Measurements from ENCODE around the gene PPM1A.

PPM1A gene

DNA sequence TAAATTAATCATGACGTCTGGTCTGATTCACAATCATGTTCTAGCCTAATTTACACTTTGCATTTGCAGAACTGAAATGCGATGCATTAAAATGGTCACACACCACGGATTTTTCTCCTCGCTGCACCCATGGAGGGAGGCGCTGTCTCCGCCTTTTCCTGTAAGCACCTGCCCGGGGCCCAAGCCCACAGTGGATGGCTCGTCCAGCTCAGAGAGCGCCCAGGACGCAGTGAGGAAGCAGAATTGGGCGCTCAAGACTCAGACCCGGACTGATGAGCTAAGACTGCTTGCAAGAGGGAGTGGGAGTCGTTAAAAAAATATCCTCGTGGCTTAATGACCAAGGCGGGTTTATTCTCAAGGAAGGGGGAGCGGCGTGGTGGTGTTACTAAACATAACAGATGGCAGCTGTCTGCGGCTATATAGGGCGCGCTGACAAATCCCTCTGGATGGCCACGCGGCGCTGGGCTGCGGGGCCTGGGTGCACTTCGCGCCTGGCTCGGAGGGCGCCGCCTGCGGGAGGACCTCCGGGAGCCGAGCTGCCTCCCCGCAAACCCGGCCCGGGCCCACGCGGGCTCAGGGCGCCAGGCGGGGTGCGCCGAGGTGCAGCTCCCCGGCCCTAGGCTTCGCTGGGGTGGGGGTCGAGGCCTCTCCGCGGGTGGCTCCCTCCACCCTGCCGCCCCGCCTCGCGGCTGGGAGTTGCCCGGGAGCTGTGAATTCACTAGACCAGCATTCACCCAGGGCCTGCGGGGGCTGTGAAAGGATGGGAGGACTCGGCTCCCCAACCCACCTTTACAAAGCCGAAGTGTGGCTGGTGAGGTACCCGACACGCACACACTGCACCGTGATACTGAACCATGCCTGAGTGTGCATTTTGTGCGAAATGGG, 78.7 kb downstream of the PPM1A start:
- Mint-ChIP-seq H3K4me3 (peak overlapping the region; percentile 79 to 82 (median 82)), H3K36me3 (ENCODE audit: low read depth) (no peaks in the 10 kb centered on the region), H3K27ac (no peak overlapping the region), H3K9me3 (no peaks in the 10 kb centered on the region), H3K27me3 (ENCODE audit: low read depth) (peaks cover 46% of the 10 kb centered on the region), H3K4me1 (peaks cover 21% of the 10 kb centered on the region)
- no peak for TF ChIP-seq CTCF (IDR thresholded peaks at IDR 0.05; ENCODE audit: unreplicated experiment in 3 of 3)

DNA sequence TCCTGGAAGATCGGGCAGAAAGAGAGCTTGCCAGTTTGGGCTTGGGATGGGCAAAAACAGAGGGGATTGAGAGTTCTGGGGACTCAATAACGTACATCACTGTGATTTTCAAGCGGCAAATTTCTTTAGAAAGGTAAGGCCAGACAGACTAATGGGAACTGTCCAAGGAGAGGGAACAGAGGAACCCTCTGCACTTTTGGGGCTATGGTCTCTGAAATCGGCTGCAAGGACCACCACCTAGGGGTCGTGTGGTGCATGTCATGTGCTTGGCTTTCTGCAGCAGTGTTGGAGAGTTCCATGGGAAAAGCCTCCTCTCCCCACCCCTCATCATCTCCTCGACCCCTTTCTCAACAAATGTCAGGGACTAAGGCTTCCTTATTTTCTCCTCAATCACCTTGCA, 79.6 kb downstream of the PPM1A start:
- no peaks in the 10 kb centered on the region for H3K36me3 Mint-ChIP-seq (ENCODE audit: low read depth)
- H3K27ac Mint-ChIP-seq: no peak overlapping the region
- peak overlapping the region; percentile 4 to 58 (median 58) for H3K4me3 Mint-ChIP-seq
- no peak for TF ChIP-seq CTCF (IDR thresholded peaks at IDR 0.05; ENCODE audit: unreplicated experiment in 3 of 3)
- H3K27me3 Mint-ChIP-seq (ENCODE audit: low read depth): peaks cover 55% of the 10 kb centered on the region
- H3K9me3 Mint-ChIP-seq: no peaks in the 10 kb centered on the region
- peaks cover 21% of the 10 kb centered on the region for H3K4me1 Mint-ChIP-seq

DNA sequence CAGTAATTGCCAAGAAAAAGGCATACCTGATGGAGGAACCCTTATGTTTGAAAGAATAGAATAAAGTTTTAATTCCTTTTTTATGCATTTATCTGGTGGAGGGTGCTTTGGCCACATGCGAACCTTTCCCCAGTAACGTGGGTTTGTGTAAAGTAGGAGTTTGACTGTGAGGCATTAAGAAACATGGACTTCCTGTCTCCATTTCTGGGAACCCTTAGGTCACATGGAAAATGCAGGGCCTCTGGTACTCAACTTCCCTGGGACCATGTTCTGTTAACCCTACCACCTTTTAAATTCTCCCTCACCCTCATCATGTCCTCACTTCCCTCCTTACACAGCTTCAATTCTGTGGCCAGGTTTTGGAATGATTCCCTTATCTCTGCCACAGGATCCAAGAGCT, 80.3 kb downstream of the PPM1A start:
- no peaks in the 10 kb centered on the region for H3K9me3 Mint-ChIP-seq
- H3K27ac Mint-ChIP-seq: no peak overlapping the region
- H3K27me3 Mint-ChIP-seq (ENCODE audit: low read depth): peaks cover 59% of the 10 kb centered on the region
- peaks cover 21% of the 10 kb centered on the region for H3K4me1 Mint-ChIP-seq
- peak overlapping the region in 2 of 3 experiments; percentile 5 to 14 for H3K4me3 Mint-ChIP-seq
- no peaks in the 10 kb centered on the region for H3K36me3 Mint-ChIP-seq (ENCODE audit: low read depth)
- no peak for TF ChIP-seq CTCF (IDR thresholded peaks at IDR 0.05; ENCODE audit: unreplicated experiment in 3 of 3)

DNA sequence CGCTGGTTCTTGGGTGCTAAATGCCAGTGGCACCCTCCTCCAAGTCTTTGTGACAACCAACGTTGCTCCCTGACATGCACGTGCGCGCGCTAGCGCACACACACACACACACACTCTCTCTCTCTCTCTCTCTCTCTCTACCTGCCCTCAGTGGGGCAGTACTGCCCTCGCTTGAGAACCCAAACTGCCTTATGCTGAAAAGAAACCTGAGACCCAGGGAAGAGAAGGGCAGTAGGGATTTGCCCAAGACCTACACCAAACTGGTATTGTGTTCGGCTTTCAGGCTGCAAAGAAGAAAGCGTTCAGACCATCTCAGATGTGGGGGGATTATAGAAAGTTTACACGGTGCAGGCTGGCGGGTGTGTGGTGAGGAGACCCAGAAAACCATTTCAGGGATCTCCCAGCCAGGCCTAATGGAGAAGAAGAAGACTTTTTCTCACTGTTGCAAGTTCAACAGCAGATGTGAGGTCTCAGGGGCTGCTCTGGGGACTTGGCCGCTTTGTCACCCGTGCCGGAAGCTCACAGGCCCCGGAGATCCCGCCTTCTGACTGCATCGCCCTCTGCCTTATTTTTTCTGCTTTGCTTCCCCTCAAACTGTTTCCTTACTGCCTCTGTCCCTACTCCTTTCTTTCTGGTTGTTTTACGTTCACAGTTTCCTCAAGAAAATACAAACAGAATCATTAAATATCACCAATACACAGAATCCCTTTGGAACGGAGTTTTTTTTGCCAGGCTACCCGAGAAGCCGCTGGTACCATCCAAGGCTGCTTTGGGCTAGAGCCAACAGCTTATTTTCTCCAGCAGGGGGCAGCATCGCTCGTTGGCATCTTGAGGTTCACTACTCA, 82.4 kb downstream of the PPM1A start:
- H3K27ac Mint-ChIP-seq: peak overlapping the region; percentile 31 to 77 (median 53)
- H3K27me3 Mint-ChIP-seq (ENCODE audit: low read depth): peaks cover 50% of the 10 kb centered on the region
- H3K36me3 Mint-ChIP-seq (ENCODE audit: low read depth): no peaks in the 10 kb centered on the region
- peaks cover 21% of the 10 kb centered on the region for H3K4me1 Mint-ChIP-seq
- H3K4me3 Mint-ChIP-seq: peak overlapping the region; percentile 81 to 85 (median 85)
- peak; percentile 69 to 92 (median 82) for TF ChIP-seq CTCF (IDR thresholded peaks at IDR 0.05; ENCODE audit: unreplicated experiment in 3 of 3)
- no peaks in the 10 kb centered on the region for H3K9me3 Mint-ChIP-seq

DNA sequence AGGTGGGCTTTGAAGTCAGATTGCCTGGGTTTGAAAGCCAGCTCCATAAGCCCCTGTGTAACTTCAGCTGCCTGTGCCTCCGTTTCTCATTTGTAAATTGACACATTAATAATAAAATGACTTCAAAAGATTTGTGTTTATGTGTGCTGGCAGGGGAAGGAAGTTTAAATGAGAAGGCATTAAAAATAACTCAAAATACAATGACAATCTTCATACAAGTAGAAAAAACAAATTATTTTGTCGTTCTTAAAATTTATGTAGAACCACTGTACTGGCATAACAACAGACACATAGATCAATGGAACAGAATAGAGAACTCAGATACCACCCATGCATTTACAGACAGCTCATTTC, 83.0 kb downstream of the PPM1A start:
- H3K4me1 Mint-ChIP-seq: peaks cover 17% of the 10 kb centered on the region
- no peaks in the 10 kb centered on the region for H3K9me3 Mint-ChIP-seq
- peak overlapping the region; percentile 31 to 77 (median 53) for H3K27ac Mint-ChIP-seq
- peak overlapping the region; percentile 81 to 85 (median 85) for H3K4me3 Mint-ChIP-seq
- H3K36me3 Mint-ChIP-seq (ENCODE audit: low read depth): no peaks in the 10 kb centered on the region
- peaks cover 47% of the 10 kb centered on the region for H3K27me3 Mint-ChIP-seq (ENCODE audit: low read depth)
- no peak for TF ChIP-seq CTCF (IDR thresholded peaks at IDR 0.05; ENCODE audit: unreplicated experiment in 3 of 3)

All from nephron (organoid).